Endothelial cell of hepatic sinusoid (primary cell): ENCODE results near the gene BTRC.
"Not testable (repeated sequence)": the region's sequence is repeated elsewhere in the genome, so short reads cannot be mapped to it uniquely, and the experiment has no call there.

ENCODE experiments used
- in situ Hi-C: cut with HindIII; loops from 2 replicates; pipeline ENCODE4 v1.10.0; 2017; ENCODE audit warnings: low sequenced_read_pairs

BTRC gene

GRCh38 chr10:101353692-101354327 is at the start of gene BTRC:
Gene BTRC, plus strand, starts transcription at chr10:101354165. Its CDS starts 16 bp downstream, at chr10:101354181.
- in situ Hi-C loops: no loop called here

DNA sequence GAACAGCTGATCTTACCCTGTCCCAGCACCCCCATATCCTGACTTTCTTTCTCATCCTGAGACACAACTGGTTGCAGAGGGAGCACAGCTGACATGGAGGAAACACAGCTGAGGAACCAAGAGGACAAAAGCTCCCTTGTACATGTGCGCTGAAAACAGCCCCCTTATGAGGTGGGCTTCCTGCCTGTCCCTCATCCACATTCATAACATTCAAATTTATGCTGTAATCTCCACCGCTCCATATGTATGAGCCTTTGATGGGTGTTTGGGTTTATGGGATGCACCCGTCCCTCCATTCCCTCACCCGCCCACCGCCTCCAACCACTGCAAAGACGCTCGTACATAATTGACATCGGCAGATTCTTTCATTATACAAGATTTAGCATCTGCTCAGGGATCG is 49.6 kb upstream of the BTRC start:
- in situ Hi-C loops: no loop called here

DNA sequence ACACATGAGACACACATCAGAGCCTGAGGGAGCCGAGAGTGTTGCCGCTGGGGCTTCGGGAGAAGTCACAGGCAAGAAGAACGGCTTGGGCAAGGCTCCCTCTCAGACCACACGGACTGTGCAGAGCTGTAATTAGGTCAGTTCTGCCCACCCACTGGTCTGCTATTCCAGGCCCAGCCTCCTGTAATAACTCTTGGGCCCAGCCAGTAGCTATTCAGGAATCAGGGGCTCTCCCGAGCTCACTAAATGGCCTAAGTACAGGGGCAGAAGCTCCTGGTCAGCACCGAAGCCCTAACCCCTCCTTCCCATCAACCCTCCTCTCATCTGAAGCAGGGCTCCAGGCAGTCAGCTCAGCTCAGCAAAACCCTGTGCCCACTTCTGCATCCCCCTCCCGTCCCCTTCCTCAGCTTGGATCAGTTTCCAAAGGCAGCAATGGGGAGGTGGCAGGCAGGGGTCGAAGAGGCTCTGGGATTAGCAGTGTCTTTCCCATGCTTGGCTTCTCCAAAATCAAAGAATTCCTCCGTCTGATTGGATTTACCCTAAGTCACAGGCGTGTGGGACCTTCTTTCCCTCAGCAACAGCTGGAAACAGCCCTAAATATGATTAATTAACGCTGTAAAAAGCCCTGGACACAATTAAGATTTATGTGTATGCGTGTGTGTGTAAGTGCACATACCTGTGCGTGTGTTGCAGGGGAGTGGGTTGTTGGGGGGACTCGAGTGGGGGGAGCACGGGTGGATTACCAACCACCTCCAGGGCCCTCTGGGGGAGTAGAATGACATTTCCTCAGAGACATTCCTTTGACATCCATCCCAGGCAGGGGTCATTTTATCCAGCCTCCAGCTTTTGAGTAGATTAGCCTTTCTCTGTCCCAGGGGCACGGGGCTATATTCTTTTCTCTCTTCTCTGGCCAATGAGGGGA is 48.4 kb upstream of the BTRC start:
- in situ Hi-C loops: no loop called here

GRCh38 chr10:101308051-101308450 is 45.9 kb upstream of the BTRC start:
- in situ Hi-C loops: no loop called here

- in situ Hi-C loops: no loop called here
Measured at GRCh38 chr10:101310529-101311184, 43.3 kb upstream of the BTRC start.

DNA sequence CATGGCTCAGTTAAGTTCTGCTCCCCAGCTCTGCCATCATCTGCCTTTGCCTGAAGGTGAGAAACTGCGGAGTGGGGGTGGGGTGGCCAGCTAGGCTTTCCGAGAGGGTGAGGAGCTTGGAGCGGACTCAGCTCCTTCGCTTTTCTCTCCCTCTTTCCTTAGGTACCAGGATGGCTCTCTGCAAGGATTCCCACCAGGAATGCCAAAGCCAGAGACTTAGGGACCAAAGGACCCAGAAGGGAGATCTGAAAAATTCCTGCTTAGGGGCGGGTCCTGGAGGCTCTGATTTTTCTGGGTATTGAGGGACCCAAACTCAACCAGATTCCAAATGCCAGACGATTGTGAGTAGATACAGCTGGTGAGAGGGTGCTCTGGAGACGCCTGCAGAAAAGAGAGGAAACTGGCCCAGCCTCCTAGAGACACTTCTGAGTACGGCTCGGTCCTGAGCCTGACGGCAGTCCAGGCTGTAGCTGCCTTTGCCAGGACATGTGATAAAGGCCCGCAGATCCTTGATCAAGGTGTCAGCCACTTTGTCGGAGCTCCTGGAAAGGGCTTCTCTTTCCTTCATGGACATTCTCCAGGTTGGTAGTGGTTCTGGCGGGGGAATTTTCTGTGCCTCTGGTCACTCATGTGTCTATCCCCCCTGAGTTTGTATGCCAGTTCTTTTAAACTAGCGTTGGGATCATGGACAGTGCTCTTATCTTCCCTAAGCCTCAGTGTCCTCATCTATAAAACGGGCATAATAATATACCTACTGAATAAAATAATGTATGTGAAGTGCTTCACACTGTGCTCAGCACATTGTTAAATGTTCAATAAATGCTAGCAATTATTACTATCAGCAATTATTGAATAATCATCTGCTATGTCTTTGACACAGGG is 42.5 kb upstream of the BTRC start:
- in situ Hi-C loops: no loop called here

GRCh38 chr10:101319241-101319915 is 34.6 kb upstream of the BTRC start:
- in situ Hi-C loops: no loop called here

GRCh38 chr10:101321073-101321472 is 32.9 kb upstream of the BTRC start:
- in situ Hi-C loops: no loop called here

DNA sequence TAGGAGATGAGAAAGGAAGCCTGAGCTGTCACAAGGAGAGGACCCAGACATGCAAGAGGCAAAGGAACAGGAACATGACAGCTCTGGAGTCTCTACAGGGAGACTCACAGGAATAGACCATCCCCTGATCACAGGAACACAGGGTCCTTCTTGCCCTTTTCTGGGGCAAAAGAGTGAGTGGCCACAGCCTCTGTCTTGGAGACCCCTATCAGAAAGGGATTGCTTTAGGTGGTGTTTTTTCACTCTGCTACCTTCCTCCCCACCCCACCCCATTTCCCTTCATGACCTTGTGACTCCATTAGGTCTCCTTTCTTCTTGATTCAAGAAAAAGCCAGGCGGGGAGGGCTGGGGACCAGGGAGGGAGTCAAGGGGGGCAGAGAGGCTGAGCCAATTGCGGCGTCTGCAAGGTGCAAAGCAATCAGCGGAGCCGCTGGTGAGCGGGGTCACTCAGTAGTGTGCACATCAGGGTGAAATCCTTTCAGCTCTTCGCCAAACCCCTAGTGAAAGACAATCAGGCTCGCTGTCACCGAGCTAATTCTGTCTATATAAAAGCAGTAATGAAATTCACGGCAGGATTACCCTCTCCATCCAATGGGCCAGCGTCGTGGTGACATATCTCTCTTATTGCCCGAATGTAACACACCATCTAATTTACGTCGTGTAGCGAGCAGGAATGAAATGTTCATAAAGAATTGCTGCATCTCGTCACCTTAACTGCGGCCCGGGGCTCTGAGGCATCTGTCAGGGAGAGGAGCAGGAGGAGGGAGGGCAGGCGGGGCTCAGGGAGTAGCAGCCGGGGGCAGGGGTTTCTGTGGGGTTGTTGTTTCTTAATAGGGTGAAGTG is 31.5 kb upstream of the BTRC start:
- in situ Hi-C loops: no loop called here

GRCh38 chr10:101323495-101323894 is 30.5 kb upstream of the BTRC start:
- in situ Hi-C loops: no loop called here

GRCh38 chr10:101327454-101327853 is 26.5 kb upstream of the BTRC start:
- in situ Hi-C loops: not testable (repeated sequence)

GRCh38 chr10:101329341-101330032 is 24.5 kb upstream of the BTRC start:
- in situ Hi-C loops: no loop called here

DNA sequence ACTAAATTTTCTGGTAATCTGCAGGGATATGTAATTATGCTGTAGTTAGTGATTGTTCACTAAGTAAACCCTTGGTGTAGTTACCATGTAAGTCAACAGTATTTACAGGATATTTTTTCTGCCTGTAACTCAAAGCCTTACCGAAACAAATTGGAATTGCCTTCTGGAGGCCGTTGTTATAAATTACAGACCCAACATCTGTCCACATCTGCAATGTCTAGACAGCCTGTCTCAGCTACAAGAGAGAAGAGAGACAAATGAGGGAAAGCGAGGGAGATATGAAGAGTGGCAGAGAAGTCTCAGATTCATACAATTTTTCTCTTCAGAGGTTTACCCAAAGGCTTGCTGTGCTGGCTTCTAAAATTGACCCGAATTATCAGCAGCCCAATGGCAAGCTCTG is 23.7 kb upstream of the BTRC start:
- in situ Hi-C loops: no loop called here

DNA sequence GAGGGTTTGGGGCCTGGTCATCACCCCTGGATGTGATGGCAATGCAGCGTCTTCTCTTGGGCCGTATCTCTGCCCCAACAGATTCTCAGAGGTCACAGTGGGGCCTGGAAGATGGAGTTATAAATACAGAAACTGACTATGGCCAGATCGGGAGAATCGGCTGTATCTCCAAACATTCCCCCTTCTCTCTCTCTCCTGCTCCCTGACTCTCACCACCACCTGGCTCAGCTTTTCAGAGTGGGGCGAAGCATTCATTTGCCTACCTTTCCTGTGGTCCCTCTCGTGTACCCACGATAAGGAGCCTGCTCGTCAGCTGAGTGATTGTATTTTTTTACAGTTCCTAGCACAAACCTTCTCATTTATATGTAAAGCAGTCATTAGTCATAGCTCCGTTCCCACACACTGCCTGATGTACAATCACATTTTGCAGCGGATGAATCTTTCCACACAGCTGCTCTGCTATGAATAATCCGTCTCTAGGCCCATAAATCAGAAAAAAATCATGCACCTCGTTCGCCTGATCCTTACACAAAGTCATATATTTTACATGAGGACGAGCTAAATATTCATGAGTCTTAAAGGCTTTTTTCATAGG is 23.2 kb upstream of the BTRC start:
- in situ Hi-C loops: no loop called here

GRCh38 chr10:101331956-101332355 is 22.0 kb upstream of the BTRC start:
- in situ Hi-C loops: no loop called here

DNA sequence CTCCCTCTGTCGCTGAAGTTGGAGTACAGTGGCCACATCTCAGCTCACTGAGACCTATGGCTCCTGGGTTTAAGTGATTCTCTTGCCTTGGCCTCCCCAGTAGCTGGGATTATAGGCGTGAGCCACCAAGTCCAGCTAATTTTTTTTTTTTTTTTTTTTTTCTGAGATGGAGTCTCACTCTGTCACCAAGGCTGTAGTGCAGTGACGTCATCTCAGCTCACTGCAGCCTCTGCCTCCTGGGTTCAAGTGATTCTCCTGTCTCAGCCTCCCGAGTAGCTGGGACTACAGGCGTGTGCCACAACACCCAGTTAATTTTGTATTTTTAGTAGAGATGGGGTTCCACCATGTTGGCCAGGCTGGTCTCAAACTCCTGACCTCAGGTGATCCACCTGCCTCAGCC is 19.7 kb upstream of the BTRC start:
- in situ Hi-C loops: not testable (repeated sequence)

DNA sequence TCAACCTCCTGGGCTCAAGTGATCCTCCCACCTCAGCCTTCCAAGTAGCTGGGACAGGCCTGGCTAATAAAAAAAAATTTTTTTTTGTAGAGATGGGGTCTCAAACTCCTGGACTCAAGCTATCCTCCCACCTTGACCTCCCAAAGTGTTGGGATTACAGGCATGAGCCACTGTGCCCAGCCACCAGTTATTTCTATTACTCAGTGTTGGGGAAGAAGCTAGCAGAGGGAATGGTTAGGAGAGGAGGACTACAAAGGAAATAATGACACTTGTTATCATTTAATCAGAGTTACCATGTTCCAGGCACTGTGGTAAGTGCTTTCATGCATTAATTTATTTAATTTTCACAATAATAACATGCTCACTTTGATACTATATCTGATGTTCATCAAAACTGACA is 17.6 kb upstream of the BTRC start:
- in situ Hi-C loops: no loop called here

DNA sequence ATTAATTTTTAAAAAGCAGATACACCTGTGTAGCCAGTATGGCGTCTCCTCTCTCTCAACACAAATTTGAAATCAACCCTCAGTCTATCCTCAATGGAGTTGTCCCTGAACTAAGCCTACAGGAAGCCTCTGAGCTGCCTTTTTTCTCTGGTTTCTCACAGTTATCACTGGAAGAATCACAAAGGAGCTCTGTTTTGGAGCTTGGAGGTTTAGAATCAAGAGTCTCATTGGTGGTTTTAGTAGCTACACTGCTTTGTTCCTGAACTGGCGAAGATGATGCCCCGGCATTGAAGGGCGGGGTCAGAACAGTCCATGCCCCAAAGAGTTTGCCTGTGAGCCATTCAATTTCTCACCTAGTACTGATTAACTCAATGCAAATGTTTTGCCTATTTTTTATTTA is 16.1 kb upstream of the BTRC start:
- in situ Hi-C loops: no loop called here
